Measurements from ENCODE around the gene SMOC2. TPM values are rescaled to one million over a fixed set of nuclear protein-coding genes. Genes with fewer than 3 reads are reported as not detected.

The SMOC2 gene
- polyA plus RNA-seq, 2 of the 4 experiments (the other 2 are of a cell fraction): not detected

DNA sequence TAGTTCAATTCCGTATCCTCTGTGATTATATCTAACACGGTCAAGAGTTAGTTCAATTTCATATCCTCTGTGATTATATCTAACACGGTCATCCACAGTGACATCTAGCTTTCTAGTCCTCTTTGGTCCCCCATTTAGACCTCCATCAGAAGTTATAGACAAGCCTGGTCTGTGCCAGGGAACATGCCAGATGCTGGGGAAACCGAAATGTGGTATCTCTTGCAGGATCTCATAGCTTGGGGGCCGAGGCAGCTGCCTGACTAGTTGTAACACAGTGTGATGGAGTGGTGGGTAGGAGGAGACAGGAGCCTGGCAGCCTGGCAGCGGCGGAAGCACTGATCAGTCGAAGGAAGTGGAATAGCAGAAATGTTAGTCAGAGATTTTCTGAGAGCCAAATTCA, 13.8 kb upstream of the SMOC2 start:
- no peak for FAIRE-seq
- no peaks in the 10 kb centered on the region for H3K9me3 ChIP-seq
- POLR2A ChIA-PET: no interaction called here
- 21% methylated on average over 7 of the region's 8 CpGs for WGBS (ENCODE audit: missing lambda C conversion rate)
- no peak for ATAC-seq
- H3K4me3 ChIP-seq: no peak overlapping the region
- TF ChIP-seq, protein P1, sequence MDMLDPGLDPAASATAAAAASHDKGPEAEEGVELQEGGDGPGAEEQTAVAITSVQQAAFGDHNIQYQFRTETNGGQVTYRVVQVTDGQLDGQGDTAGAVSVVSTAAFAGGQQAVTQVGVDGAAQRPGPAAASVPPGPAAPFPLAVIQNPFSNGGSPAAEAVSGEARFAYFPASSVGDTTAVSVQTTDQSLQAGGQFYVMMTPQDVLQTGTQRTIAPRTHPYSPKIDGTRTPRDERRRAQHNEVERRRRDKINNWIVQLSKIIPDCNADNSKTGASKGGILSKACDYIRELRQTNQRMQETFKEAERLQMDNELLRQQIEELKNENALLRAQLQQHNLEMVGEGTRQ (IDR thresholded peaks at IDR 0.05): no peak
- TF ChIP-seq ZSCAN20 (CRISPR knock-in tag; IDR thresholded peaks at IDR 0.05) (no peak), MAFK (IDR thresholded peaks at IDR 0.05; ENCODE audit: partially characterized antibody) (no peak), NR3C1 (IDR thresholded peaks at IDR 0.05) (no peak), RFX5 (IDR thresholded peaks at IDR 0.05) (no peak), RAD21 (conservative IDR thresholded peaks at IDR 0.05 in 1 of 2, IDR thresholded peaks at IDR 0.05 in 1 of 2) (no peak), KDM1A (IDR thresholded peaks at IDR 0.05; ENCODE audit: low read depth) (no peak), ZNF302 (CRISPR knock-in tag; IDR thresholded peaks at IDR 0.05) (no peak), RARB (CRISPR knock-in tag; IDR thresholded peaks at IDR 0.05) (no peak), POLR2A (IDR thresholded peaks at IDR 0.05; ENCODE audit: low read length) (no peak), FOSL2 (IDR thresholded peaks at IDR 0.05) (no peak), FOSL2 (CRISPR knock-in tag; IDR thresholded peaks at IDR 0.05) (no peak), RCOR1 (IDR thresholded peaks at IDR 0.05; ENCODE audit: low read depth, low read length) (no peak), MAZ (IDR thresholded peaks at IDR 0.05; ENCODE audit: borderline replicate concordance, low read depth, low read length) (no peak), HEYL (CRISPR knock-in tag; IDR thresholded peaks at IDR 0.05) (no peak), GATA3 (IDR thresholded peaks at IDR 0.05; ENCODE audit: borderline replicate concordance) (no peak)
- TF ChIP-seq, protein P2, sequence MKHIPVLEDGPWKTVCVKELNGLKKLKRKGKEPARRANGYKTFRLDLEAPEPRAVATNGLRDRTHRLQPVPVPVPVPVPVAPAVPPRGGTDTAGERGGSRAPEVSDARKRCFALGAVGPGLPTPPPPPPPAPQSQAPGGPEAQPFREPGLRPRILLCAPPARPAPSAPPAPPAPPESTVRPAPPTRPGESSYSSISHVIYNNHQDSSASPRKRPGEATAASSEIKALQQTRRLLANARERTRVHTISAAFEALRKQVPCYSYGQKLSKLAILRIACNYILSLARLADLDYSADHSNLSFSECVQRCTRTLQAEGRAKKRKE (CRISPR knock-in tag; IDR thresholded peaks at IDR 0.05; ENCODE audit: low read depth): no peak
- TF ChIP-seq, protein P3, sequence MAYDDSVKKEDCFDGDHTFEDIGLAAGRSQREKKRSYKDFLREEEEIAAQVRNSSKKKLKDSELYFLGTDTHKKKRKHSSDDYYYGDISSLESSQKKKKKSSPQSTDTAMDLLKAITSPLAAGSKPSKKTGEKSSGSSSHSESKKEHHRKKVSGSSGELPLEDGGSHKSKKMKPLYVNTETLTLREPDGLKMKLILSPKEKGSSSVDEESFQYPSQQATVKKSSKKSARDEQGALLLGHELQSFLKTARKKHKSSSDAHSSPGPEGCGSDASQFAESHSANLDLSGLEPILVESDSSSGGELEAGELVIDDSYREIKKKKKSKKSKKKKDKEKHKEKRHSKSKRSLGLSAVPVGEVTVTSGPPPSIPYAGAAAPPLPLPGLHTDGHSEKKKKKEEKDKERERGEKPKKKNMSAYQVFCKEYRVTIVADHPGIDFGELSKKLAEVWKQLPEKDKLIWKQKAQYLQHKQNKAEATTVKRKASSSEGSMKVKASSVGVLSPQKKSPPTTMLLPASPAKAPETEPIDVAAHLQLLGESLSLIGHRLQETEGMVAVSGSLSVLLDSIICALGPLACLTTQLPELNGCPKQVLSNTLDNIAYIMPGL (CRISPR knock-in tag; IDR thresholded peaks at IDR 0.05; ENCODE audit: borderline replicate concordance): no peak
- TF ChIP-seq, protein P4, sequence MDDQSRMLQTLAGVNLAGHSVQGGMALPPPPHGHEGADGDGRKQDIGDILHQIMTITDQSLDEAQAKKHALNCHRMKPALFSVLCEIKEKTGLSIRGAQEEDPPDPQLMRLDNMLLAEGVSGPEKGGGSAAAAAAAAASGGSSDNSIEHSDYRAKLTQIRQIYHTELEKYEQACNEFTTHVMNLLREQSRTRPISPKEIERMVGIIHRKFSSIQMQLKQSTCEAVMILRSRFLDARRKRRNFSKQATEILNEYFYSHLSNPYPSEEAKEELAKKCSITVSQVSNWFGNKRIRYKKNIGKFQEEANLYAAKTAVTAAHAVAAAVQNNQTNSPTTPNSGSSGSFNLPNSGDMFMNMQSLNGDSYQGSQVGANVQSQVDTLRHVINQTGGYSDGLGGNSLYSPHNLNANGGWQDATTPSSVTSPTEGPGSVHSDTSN (IDR thresholded peaks at IDR 0.05): no peak
- TF ChIP-seq, protein P5, sequence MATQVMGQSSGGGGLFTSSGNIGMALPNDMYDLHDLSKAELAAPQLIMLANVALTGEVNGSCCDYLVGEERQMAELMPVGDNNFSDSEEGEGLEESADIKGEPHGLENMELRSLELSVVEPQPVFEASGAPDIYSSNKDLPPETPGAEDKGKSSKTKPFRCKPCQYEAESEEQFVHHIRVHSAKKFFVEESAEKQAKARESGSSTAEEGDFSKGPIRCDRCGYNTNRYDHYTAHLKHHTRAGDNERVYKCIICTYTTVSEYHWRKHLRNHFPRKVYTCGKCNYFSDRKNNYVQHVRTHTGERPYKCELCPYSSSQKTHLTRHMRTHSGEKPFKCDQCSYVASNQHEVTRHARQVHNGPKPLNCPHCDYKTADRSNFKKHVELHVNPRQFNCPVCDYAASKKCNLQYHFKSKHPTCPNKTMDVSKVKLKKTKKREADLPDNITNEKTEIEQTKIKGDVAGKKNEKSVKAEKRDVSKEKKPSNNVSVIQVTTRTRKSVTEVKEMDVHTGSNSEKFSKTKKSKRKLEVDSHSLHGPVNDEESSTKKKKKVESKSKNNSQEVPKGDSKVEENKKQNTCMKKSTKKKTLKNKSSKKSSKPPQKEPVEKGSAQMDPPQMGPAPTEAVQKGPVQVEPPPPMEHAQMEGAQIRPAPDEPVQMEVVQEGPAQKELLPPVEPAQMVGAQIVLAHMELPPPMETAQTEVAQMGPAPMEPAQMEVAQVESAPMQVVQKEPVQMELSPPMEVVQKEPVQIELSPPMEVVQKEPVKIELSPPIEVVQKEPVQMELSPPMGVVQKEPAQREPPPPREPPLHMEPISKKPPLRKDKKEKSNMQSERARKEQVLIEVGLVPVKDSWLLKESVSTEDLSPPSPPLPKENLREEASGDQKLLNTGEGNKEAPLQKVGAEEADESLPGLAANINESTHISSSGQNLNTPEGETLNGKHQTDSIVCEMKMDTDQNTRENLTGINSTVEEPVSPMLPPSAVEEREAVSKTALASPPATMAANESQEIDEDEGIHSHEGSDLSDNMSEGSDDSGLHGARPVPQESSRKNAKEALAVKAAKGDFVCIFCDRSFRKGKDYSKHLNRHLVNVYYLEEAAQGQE (IDR thresholded peaks at IDR 0.05): no peak
- no peak for DNase-seq (ENCODE audit: low read depth in 1 of 2, low spot score in 1 of 2)
- H3K4me1 ChIP-seq: no peaks in the 10 kb centered on the region
- H3K4me2 ChIP-seq: no peak overlapping the region
- H3K27ac ChIP-seq: no peak overlapping the region
- CTCF ChIA-PET: no interaction called here

Data from A549 (cell line).